ENCODE results near the gene LGALS9. TPM values are rescaled to one million over a fixed set of nuclear protein-coding genes. Genes with fewer than 3 reads are reported as not detected.

LGALS9 gene
- total and polyA plus RNA-seq, 2 donors (not counting 3 experiments of a cell fraction or from before 2014, with no cell fraction given), result 52.4 to 65.2 TPM

- Histone ChIP-seq H3K9me3 (replicated peaks; ENCODE audit: control insufficient read depth, insufficient read depth, low read length) (no peaks in the 10 kb centered on the region), H3K27me3 (ENCODE audit: control insufficient read depth in 2 of 2, insufficient read depth in 2 of 2, low read length in 2 of 2) (no peaks in the 10 kb centered on the region), H3K27ac (ENCODE audit: insufficient read depth, low read depth, low read length) (no peak overlapping the region), H3K9me1 (replicated peaks; ENCODE audit: control insufficient read depth, extremely low read depth, insufficient read depth, low read length) (no peaks in the 10 kb centered on the region), H3K4me3 (replicated peaks in 1 of 3; ENCODE audit: insufficient read depth in 1 of 3, low read depth in 1 of 3, low read length in 3 of 3) (no peak overlapping the region), H3K9ac (replicated peaks; ENCODE audit: extremely low read depth, insufficient read depth, low read length) (no peak overlapping the region), H2AFZ (ENCODE audit: low read depth, low read length) (no peak overlapping the region), H3K4me1 (ENCODE audit: control insufficient read depth, extremely low read depth, insufficient read depth, low read length) (no peaks in the 10 kb centered on the region), H3K36me3 (ENCODE audit: control insufficient read depth in 2 of 2, extremely low read depth in 1 of 2, insufficient read depth in 2 of 2, low read length in 2 of 2) (peaks cover 2 to 37% of the 10 kb centered on the region in 2 experiments), H3K4me2 (ENCODE audit: insufficient read depth, low read length) (no peak overlapping the region), H4K20me1 (replicated peaks; ENCODE audit: control insufficient read depth, extremely low read depth, insufficient read depth, low read length) (no peaks in the 10 kb centered on the region), H3K79me2 (ENCODE audit: control insufficient read depth, insufficient read depth, low read length) (no peaks in the 10 kb centered on the region)
- dilution Hi-C loops (cut with MboI; ENCODE audit: extremely low pct_ligation_motif_present, low sequenced_read_pairs) (no loop called here), intact Hi-C loops (cut with micrococcal nuclease) (no loop called here)
- CTCF ChIA-PET, result no interaction called here
- BruUV-seq (replicated peaks), result no TSS peak
- POLR2A ChIA-PET, result no interaction called here
- FAIRE-seq, result no peak
- no peak for DNase-seq (ENCODE audit: low read depth, low spot score)
- TF ChIP-seq POLR2A (IDR thresholded peaks at IDR 0.05; ENCODE audit: low read depth, low read length) (no peak), JUN (IDR thresholded peaks at IDR 0.05; ENCODE audit: borderline replicate concordance, insufficient read depth, insufficient read length, low read depth) (no peak), CTCF (IDR thresholded peaks at IDR 0.05; ENCODE audit: extremely low read depth in 1 of 2, insufficient read depth in 1 of 2, low read depth in 1 of 2, low read length in 2 of 2) (no peak), GATA2 (IDR thresholded peaks at IDR 0.05; ENCODE audit: insufficient read depth, insufficient read length, low read depth, low read length) (no peak), POLR2AphosphoS5 (IDR thresholded peaks at IDR 0.05; ENCODE audit: insufficient read depth, low read depth, low read length) (no peak), EZH2 (IDR thresholded peaks at IDR 0.05; ENCODE audit: borderline replicate concordance, low read depth, low read length, severe bottlenecking) (no peak), FOS (IDR thresholded peaks at IDR 0.05; ENCODE audit: borderline replicate concordance, insufficient read depth, low read length) (no peak), MYC (IDR thresholded peaks at IDR 0.05; ENCODE audit: low read depth, low read length) (no peak)
- TF ChIP-seq, protein P1, sequence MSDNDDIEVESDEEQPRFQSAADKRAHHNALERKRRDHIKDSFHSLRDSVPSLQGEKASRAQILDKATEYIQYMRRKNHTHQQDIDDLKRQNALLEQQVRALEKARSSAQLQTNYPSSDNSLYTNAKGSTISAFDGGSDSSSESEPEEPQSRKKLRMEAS (IDR thresholded peaks at IDR 0.05; ENCODE audit: insufficient read depth, insufficient read length), result no peak
These were observed 37.1 kb upstream of the LGALS9 start for GRCh38 chr17:27593857-27594255.

All from endothelial cell of umbilical vein (primary cell).